B cell (primary cell): ENCODE data around the gene PLD5. TPM values are rescaled to one million over a fixed set of nuclear protein-coding genes. Genes with fewer than 3 reads are reported as not detected.

Source experiments
- ATAC-seq: fragments of 200-7000 bp; cut with Tn5 transposase; one replicate; pipeline ENCODE4 v1.10.0; 2021; ENCODE audit warnings: low read depth, mild to moderate bottlenecking, moderate number of reproducible peaks, moderate library complexity
- CTCF ChIA-PET: fragments of 350-600 bp; sonication (Branson Sonifier 250); formaldehyde crosslinking; loops from one replicate; lab custom pipeline; 2021; ENCODE audit warnings: antibody characterized with exemption, inconsistent platforms; lab: Charles Lee
- POLR2A ChIA-PET: fragments of 350-600 bp; sonication (Branson Sonifier 250); formaldehyde crosslinking; loops from one replicate; lab custom pipeline; 2021; ENCODE audit warnings: antibody characterized with exemption; lab: Charles Lee
- DNase-seq: peaks from one replicate; pipeline ENCODE4 v3.0.0; 2013
- H2AFZ ChIP-seq: 2 replicates; pipeline ENCODE4 v1.6.1; 2012; ENCODE audit warnings: mild to moderate bottlenecking, low read depth, low read length; ENCODE audit not compliant: insufficient read depth, poor library complexity, severe bottlenecking
- H3K27ac ChIP-seq, 2 donors: 1 replicate in 1 of 2; 2 replicates in 1 of 2; pipeline ENCODE4 v1.5.1; 2012 to 2013; ENCODE audit warnings: low read length in 2 of 2, mild to moderate bottlenecking in 2 of 2, moderate library complexity in 1 of 2
- H3K27me3 ChIP-seq, 4 experiments: fragments of 200-600 bp in 1 of 4; sonication (generic) in 1 of 4; replicated peaks in 1 of 4; 1 replicate in 2 of 4; 2 replicates in 2 of 4; pipeline versions ENCODE4 v1.6.1 to v1.7.0; 2013 to 2016; ENCODE audit warnings: low read length in 3 of 4, mild to moderate bottlenecking in 2 of 4, mixed read lengths in 1 of 4, moderate library complexity in 1 of 4; ENCODE audit not compliant: insufficient read depth in 4 of 4, control insufficient read depth in 3 of 4; ENCODE audit errors: control extremely low read depth in 1 of 4
- H3K36me3 ChIP-seq, 2 experiments: replicated peaks in 1 of 2; 1 replicate in 1 of 2; 2 replicates in 1 of 2; pipeline versions ENCODE4 v1.6.1 to v1.7.1; 2013; ENCODE audit warnings: low read length in 1 of 2; ENCODE audit not compliant: insufficient read depth in 2 of 2, control insufficient read depth in 1 of 2; ENCODE audit errors: control extremely low read depth in 1 of 2, extremely low read depth in 1 of 2
- H3K4me1 ChIP-seq, 2 donors: fragments of 200-600 bp in 1 of 2; sonication (generic) in 1 of 2; 1 replicate in 1 of 2; 2 replicates in 1 of 2; pipeline versions ENCODE4 v1.5.1 to v1.6.1; 2013 to 2017; ENCODE audit warnings: low read length in 2 of 2; ENCODE audit not compliant: control insufficient read depth in 2 of 2, insufficient read depth in 2 of 2
- H3K4me2 ChIP-seq: replicated peaks from 2 replicates; pipeline ENCODE3; 2012; ENCODE audit warnings: mild to moderate bottlenecking, low read depth, low read length; ENCODE audit not compliant: poor library complexity, severe bottlenecking
- H3K4me3 ChIP-seq, 5 experiments: fragments of 200-600 bp in 1 of 5; sonication (generic) in 1 of 5; 1 replicate in 3 of 5; 2 replicates in 2 of 5; pipeline versions ENCODE4 v1.5.1 to v1.7.0; 2011 to 2016; ENCODE audit warnings: low read length in 4 of 5, mild to moderate bottlenecking in 4 of 5, low read depth in 2 of 5, control low read depth in 1 of 5, moderate library complexity in 1 of 5; ENCODE audit not compliant: insufficient read depth in 1 of 5; ENCODE audit errors: control extremely low read depth in 1 of 5, extremely low read depth in 1 of 5
- H3K79me2 ChIP-seq: fragments of 200-600 bp; sonication (generic); one replicate; pipeline ENCODE4 v1.6.0; 2016; ENCODE audit warnings: low read length; ENCODE audit not compliant: control insufficient read depth, insufficient read depth
- H3K9ac ChIP-seq: fragments of 200-600 bp; sonication (generic); 2 replicates; pipeline ENCODE4 v1.6.1; 2017; ENCODE audit warnings: mild to moderate bottlenecking, low read length, moderate library complexity
- H3K9me3 ChIP-seq, 3 donors: one replicate each; pipeline versions ENCODE4 v1.6.1 to v1.7.1; 2013; ENCODE audit warnings: low read length in 2 of 3; ENCODE audit not compliant: control insufficient read depth in 2 of 3, insufficient read depth in 1 of 3; ENCODE audit errors: control extremely low read depth in 1 of 3
- H4K20me1 ChIP-seq: 2 replicates; pipeline ENCODE4 v1.6.0; 2012; ENCODE audit warnings: mild to moderate bottlenecking, low read length; ENCODE audit not compliant: insufficient read depth, control insufficient read depth, poor library complexity, severe bottlenecking
- H3K27ac Mint-ChIP-seq: one replicate; pipeline ENCODE4 v1.8.0; 2021; ENCODE audit warnings: mixed read lengths
- H3K27me3 Mint-ChIP-seq: one replicate; pipeline ENCODE4 v1.8.0; 2021; ENCODE audit warnings: mixed read lengths
- H3K4me1 Mint-ChIP-seq: one replicate; pipeline ENCODE4 v1.8.0; 2021; ENCODE audit warnings: mixed read lengths
- H3K4me3 Mint-ChIP-seq: one replicate; pipeline ENCODE4 v1.8.0; 2021; ENCODE audit warnings: mixed read lengths
- H3K9me3 Mint-ChIP-seq: one replicate; pipeline ENCODE4 v1.8.0; 2022; ENCODE audit warnings: mixed read lengths; ENCODE audit not compliant: insufficient read depth
- EZH2 ChIP-seq: IDR thresholded peaks from 2 replicates; pipeline ENCODE4 v1.6.1; 2012; ENCODE audit warnings: borderline replicate concordance, low read depth, mild to moderate bottlenecking, moderate library complexity, low read length; ENCODE audit not compliant: insufficient read depth, poor library complexity, severe bottlenecking
- WGBS: methylation state at CpG from one replicate; pipeline ENCODE4 v1.1.5; 2013; ENCODE audit warnings: missing lambda C conversion rate; ENCODE audit not compliant: insufficient coverage; 5-methylcytosine and 5-hydroxymethylcytosine counted together
- intact Hi-C: fragments of 100-400 bp; cut with micrococcal nuclease; formaldehyde crosslinking; loops from one replicate; pipeline ENCODE4 v1.10.0; 2022
- polyA plus RNA-seq: library from polyadenylated mRNA; depleted of rRNA; stranded (reverse); fragments of >200 nt; gene quantifications from 2 replicates; pipeline ENCODE4 v1.2.3, GENCODE V29; 2012
- total RNA-seq, 2 donors: library from RNA; stranded (reverse); fragments of 120-200 nt in 1 of 2; gene quantifications; 1 replicate in 1 of 2; 2 replicates in 1 of 2; pipeline versions ENCODE4 v1.2.3 to v1.2.4, GENCODE V29; 2013 to 2022
- TF ChIP-seq, protein P1 (sequence below): fragments of 200-600 bp; IDR thresholded peaks from one replicate; pipeline ENCODE4 v1.8.0; 2022; ENCODE audit warnings: antibody characterized with exemption, mild to moderate bottlenecking

Gene PLD5
- total and polyA plus RNA-seq, 2 donors (not counting 1 experiment from before 2014, with no cell fraction given) = 0.37 to 1.9 TPM

DNA sequence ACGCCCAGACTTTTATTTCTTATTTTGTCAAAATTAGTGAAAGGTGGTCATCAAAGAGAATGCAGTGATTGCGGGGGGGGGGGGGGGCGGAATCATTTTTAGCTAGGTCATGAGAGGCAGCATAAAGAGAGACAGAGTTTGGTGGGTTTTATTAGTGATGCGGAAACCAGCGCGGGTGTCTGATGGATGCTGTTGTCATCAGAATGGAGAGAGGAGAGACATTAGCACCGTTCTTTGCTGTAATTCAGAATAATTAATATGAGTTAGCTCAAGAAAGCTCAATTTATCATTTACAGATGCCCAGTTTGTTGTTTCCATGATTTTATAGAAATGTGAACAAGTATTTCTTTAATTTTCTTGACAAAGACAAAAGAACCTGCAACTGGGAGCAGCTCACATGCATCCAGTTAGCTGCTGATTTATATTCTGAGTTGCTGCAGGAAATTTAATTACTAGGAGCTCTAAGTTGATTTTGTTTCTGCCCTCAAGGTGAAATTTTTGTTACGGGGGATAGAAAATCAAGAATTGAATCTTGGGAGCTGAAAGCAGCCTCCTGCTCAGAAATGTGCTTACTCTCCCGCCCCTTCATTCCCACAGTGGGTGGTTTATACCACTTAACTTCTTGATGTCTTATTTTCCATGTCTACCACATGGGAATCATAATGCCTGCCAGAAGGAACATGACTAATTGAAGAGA, 392.2 kb downstream of the PLD5 start:
- no peak overlapping the region for H3K27ac ChIP-seq
- no peak overlapping the region for H3K4me2 ChIP-seq
- no peaks in the 10 kb centered on the region for H3K27me3 ChIP-seq
- Mint-ChIP-seq H3K9me3 (peaks cover 2% of the 10 kb centered on the region), H3K4me3 (no peak overlapping the region), H3K4me1 (no peaks in the 10 kb centered on the region), H3K27me3 (peaks cover 12% of the 10 kb centered on the region), H3K27ac (no peak overlapping the region)
- H3K9ac ChIP-seq = no peak overlapping the region
- no peaks in the 10 kb centered on the region for H3K79me2 ChIP-seq
- ATAC-seq (no peak), DNase-seq (no peak)
- no peak for TF ChIP-seq EZH2
- TF ChIP-seq, protein P1, sequence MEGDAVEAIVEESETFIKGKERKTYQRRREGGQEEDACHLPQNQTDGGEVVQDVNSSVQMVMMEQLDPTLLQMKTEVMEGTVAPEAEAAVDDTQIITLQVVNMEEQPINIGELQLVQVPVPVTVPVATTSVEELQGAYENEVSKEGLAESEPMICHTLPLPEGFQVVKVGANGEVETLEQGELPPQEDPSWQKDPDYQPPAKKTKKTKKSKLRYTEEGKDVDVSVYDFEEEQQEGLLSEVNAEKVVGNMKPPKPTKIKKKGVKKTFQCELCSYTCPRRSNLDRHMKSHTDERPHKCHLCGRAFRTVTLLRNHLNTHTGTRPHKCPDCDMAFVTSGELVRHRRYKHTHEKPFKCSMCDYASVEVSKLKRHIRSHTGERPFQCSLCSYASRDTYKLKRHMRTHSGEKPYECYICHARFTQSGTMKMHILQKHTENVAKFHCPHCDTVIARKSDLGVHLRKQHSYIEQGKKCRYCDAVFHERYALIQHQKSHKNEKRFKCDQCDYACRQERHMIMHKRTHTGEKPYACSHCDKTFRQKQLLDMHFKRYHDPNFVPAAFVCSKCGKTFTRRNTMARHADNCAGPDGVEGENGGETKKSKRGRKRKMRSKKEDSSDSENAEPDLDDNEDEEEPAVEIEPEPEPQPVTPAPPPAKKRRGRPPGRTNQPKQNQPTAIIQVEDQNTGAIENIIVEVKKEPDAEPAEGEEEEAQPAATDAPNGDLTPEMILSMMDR = no peak
- H3K4me3 ChIP-seq = no peak overlapping the region
- H3K4me1 ChIP-seq = no peaks in the 10 kb centered on the region
- H3K9me3 ChIP-seq = peaks cover 0 to 3% (median 0%) of the 10 kb centered on the region in 3 donors
- intact Hi-C loops = no loop called here
- CTCF ChIA-PET = no interaction called here
- POLR2A ChIA-PET = no interaction called here
- no peak overlapping the region for H2AFZ ChIP-seq
- H4K20me1 ChIP-seq = no peaks in the 10 kb centered on the region
- no peaks in the 10 kb centered on the region for H3K36me3 ChIP-seq
- 90% methylated on average over 6 of the region's 9 CpGs for WGBS

GRCh38 chr1:242128951-242129502, 395.5 kb downstream of the PLD5 start:
- no peaks in the 10 kb centered on the region for H3K27me3 ChIP-seq

More at GRCh38 chr1:242128951-242129502, 395.5 kb downstream of the PLD5 start:
- ChIA-PET POLR2A (no interaction called here), CTCF (no interaction called here)
- Histone ChIP-seq H3K27ac (no peak overlapping the region), H4K20me1 (no peaks in the 10 kb centered on the region), H3K4me1 (no peaks in the 10 kb centered on the region), H3K4me3 (no peak overlapping the region), H3K4me2 (no peak overlapping the region), H2AFZ (no peak overlapping the region), H3K9me3 (peaks cover 0 to 3% (median 0%) of the 10 kb centered on the region in 3 donors), H3K79me2 (no peaks in the 10 kb centered on the region), H3K36me3 (no peaks in the 10 kb centered on the region), H3K9ac (no peak overlapping the region)
- H3K27me3 Mint-ChIP-seq = no peaks in the 10 kb centered on the region
- intact Hi-C loops = no loop called here
- no peak overlapping the region for H3K4me3 Mint-ChIP-seq
- H3K4me1 Mint-ChIP-seq = no peaks in the 10 kb centered on the region
- WGBS = 89% methylated on average over 4 of the region's 8 CpGs
- DNase-seq (no peak), ATAC-seq (no peak)
- TF ChIP-seq, protein P1 = no peak
- no peak for TF ChIP-seq EZH2
- H3K9me3 Mint-ChIP-seq = peaks cover 2% of the 10 kb centered on the region
- no peak overlapping the region for H3K27ac Mint-ChIP-seq
